ENCODE measurements around the gene NCKAP1.
"Not testable (repeated sequence)": the region's sequence is repeated elsewhere in the genome, so short reads cannot be mapped to it uniquely, and the experiment has no call there.

The NCKAP1 gene

DNA sequence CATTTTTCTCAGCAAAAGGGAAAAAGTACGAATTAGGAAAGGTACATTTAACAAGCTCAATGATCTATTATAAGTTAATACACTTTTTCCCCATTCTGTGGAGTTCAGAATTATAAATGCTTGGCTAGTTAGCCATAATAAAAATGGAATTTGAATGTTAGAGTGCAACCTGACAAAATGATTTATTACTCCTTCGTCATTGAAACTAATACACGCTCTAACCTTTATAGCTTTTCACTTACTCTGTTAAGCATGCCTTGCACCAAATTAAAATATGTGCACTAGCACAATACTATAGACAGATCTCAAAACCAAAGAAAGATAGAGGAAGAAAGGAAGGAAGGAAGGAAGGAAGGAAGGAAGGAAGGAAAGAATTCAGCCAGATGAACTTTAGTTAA lies 125.7 kb downstream of the NCKAP1 start:
- no peak for DNase-seq (ENCODE audit: low read depth in 2 of 2)

DNA sequence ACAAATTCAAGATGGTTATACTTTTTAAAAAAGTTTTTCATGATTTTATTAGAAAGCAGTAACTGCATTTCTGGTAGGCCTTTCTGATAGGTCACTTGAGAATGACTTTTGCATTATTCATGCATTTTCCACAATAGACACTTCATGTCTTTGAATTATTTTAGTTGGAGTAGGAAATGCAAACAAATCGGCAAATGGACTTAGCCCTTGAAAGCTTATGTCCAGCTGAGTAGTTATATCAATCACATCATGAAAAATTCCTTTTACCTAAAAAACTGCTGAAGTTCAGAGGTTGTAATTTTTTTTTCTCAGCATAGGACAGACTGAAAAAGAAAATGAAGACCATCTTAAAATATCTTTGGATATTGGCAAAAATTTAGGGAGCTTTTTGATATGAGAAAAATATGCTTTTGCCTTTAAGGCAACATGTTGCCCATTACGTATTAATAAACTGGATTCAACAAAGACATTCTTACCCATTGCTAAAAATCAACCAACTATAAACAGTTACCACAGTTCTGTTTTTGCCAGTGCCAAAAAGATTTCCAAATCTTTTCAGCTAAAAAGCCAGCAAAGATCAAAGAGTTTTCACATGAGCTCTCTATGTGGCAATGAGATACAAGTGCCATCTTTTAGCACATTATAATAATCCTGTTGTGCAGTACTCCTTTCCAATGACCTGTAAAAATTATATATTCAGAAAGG lies 126.3 kb downstream of the NCKAP1 start:
- DNase-seq (ENCODE audit: low read depth in 2 of 2) = no peak

DNA sequence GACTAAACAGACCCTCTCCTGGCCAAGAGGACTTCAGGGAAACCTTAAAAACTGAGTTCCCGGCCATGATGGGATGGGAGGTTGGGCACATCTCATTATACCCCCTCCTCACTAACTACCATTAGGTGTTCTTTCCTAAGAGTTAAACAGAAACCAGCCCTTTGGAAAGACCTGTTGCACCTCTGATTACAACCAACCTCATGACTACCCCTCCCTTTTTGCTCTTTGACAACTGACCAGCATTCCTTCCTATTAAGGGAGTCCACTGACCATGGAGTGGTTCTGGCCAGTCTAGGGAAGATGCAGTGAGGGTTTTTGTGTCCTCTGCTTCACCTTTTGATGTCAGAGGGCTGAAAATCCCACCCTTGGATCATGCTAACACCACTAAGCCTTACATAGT lies 127.3 kb downstream of the NCKAP1 start:
- DNase-seq (ENCODE audit: low read depth in 2 of 2) = no peak

DNA sequence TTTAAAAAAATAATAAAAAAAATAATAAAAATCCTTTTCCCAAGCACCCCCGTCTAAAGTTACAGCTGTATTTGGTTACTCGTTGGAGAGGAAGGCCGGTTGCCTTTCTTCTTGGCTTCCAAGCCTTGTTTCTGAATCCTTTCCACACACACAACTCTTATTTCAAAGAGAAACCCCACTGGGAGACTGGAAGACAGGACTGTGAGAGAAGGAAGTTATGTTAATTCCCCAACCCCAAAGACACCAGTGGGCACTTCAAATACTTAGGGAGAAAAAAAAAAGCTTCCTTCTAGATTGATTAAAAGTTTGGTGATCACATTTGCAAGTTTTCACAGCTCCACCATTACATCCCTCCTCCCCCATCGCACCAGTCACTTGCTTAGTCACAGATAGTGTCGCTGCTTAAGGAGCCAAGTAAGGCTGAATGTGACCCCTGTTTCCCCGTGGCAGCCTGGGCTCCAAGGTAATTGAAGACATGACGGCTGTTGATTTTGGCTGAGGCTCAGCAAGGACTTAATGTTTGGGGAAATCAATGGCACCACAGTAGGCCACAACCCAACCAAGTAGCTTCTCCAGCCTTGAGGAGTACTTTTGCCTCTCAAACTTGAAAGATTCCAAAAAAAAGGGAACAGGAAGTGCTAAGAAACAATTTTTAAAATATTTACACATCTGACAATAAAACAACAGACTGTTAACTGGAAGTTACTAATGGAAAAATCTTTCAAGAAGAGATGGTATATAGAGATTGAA lies 131.0 kb downstream of the NCKAP1 start:
- no peak for DNase-seq (ENCODE audit: low read depth in 2 of 2)

DNA sequence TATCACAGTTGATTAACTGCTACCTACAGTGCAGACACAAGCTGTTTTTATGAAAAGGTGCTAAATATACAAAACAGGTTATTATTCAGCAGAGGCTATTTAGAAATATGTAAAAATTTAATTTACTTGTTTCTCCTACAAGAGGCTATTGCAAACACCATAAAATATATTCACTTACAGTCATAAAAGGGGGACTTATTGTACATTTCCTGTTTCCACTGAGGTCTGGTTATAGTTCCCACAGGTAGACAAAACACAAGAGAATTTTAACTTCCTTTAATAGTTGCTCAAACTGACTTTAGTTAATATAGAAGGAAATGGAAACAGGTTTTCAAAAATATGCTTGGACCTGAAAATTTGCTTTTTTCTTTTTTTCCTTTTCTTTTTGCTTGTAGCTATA lies 131.8 kb downstream of the NCKAP1 start:
- DNase-seq (ENCODE audit: low read depth in 2 of 2) = no peak

DNA sequence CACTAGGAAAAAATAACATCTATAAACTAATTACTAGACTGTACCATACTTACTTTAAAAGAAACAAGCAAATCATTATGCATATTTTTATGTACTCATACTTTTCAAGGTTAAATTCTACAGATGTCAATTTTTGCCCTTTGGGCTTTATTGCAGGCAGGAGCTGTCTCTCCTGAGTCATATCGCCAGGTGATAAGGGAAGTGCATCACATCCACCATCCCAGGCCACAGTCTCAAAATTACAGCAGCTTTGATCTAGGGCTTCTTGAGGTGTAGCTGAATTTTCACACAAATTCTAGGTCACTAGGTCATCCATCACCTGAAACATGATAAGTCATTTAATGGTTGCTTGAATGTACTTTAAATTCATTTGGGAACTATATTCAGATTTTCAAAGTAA lies 133.4 kb downstream of the NCKAP1 start:
- no peak for DNase-seq (ENCODE audit: low read depth in 2 of 2)

DNA sequence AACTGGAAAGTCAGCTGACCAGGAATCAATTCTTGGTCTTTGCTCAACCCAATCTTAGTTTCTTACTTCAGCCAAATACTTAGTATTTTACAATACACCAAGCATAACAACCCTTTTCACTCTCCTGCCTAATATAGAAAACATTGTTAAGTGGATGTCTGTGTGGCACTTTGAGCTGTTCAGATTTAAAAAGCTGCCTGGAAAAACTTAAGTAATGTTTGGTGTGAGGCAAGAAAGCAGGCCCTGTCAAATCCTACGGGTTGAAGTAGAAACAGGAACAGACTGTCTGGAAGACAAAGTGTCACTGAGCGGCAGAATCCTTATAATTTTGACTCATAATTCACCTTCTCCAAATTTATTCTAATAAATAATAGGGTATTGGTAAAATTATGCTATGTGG lies 134.7 kb downstream of the NCKAP1 start:
- no peak for DNase-seq (ENCODE audit: low read depth in 2 of 2)

DNA sequence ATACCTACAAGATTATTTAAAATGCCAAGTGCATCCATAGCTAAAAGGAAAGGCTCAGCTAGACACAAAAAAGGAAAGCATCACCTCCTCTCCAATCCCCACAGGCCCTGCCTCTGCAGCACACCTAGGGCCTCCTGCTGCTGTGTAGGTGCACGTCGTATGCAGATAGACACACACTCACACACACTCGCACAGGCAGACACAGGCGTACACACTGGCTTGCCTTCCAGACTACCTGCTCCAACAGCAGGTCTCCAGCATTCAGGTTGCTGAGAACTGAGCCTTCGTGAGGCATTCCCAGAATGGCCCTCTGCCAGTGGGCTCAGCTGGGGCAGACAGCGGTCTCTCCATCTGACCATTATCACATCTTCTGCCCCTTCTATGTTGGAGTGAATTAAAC lies 136.5 kb downstream of the NCKAP1 start:
- no peak for DNase-seq (ENCODE audit: low read depth in 2 of 2)

DNA sequence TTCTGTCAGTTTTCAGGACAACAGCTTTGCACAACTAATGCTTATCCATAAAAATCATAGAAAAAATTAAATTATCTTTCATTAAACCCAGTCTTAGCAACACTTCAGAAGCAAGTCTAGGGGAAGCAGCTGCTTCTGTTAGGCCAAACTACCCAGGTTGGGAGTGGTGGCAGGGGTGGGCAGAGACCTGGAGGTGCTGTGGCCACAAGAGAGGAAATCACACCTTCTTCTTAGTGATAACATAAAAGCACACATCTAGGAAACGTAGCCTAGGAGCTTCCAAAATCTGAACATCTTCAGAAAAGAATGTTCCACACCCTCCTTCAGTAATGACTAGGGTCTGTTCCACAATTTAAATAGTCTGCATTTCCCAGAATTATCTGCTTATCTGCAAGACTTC lies 139.5 kb downstream of the NCKAP1 start:
- DNase-seq (ENCODE audit: low read depth in 2 of 2) = no peak

DNA sequence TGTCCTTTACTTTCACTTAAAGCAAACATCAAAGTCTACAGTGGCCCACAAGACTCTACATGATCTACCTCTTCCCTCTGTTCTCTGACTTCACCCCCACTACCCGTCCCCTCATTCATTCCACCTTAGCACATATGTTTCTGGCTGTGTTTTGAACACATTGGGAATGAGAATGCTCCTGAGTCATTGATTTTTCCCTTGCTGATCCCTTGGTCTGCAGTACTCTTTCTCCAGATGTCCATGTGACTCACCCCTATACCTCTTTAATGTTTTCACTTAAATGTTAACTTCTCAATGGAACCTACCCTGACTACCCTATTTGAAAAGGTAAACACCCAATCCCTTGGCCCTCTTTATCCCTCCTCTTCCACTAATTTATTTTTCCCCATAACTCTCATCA lies 141.1 kb downstream of the NCKAP1 start:
- DNase-seq (ENCODE audit: low read depth in 2 of 2) = no peak

DNA sequence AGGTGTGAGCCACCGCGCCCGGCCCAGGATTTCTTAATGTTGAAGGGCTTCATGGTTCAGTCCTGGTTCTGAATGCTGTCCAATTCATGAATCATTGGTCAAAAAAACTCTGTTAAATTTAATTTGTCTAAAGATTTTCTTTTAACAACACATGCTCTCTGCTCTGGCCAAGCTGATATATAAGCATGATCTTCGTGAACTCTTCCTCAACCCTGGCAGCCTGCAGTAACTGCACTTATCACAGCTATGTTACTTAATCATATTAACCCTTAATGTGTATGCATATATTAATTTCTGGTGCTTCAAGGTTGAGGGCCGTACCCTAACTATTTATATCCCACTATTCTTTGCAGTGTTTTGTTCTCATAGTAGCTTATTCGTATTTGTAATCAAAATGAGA lies 142.5 kb downstream of the NCKAP1 start:
- DNase-seq (ENCODE audit: low read depth in 2 of 2) = no peak

DNA sequence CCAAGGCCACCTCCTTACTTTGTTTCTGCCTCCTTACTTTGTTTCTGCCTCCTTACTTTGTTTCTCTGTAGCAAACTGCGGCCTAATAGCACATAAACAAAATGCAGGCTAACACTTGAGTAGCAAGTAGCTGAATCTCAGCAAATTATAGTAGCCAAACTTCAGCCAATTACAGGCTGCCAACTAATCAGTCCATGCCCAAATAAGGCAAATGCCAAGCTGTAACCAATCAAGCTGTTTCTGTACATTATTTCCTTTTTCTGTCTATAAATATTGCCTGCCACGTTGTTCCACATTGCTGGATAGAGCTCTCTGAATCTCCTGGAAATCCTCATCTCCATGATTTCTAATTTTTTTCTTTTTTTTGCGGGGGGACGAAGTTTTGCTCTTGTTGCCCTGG lies 143.1 kb downstream of the NCKAP1 start:
- no peak for DNase-seq (ENCODE audit: low read depth in 2 of 2)

DNA sequence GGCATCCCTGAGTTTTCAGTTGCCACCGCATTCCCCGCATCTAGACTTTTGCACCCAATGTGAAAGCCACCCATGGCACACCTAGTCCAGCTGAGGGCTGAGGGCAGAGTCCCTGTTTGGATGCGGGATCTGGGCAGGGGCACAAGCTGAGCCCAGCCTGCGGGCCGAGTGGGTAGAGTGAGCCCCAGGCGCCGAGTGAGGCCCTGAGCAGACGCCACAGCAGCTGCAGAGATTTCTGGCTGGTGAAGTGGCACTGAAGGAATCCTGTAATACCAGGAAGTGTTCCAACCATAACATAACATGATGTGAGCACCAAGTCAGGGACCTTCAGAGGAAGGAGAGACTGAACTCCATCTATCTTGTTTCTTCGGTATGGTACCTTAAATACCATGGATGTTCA lies 144.1 kb downstream of the NCKAP1 start:
- no peak for DNase-seq (ENCODE audit: low read depth in 2 of 2)

DNA sequence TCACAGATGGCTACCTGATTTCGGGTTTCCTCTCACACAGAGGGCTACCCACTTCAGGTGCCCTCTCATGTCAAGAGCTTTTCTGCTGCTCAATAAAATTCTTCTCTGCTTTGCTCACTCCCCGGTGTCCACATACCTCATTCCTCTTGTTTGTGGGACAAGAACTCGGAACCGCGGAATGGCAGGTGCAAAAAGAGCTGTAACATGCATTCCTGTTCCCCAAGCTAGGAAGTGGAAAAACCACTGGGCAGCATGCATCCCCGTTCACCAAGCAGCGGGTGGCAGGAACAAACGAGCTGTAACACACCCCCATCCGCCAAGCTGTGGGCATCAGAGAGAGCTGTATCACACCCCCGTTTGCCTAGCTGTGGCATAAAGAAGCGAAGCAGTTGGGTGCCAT lies 144.6 kb downstream of the NCKAP1 start:
- DNase-seq (ENCODE audit: low read depth in 2 of 2) = no peak

DNA sequence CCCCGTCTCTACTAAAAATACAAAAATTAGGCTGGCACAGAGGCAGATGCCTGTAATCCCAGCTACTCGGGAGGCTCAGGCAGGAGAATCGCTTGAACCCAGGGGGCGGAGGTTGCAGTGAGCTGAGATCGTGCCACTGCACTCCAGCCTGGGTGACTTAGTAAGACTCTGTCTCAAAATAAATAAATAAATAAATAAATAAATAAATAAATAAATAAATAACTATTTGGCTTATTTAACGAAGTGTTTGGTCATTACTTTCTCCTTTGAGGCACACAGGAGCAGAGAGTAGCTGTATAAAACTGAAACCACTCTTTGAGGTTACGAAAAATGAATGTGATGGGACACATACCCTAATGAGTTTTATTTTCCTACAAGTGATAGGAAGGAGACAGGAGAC lies 145.2 kb downstream of the NCKAP1 start:
- DNase-seq (ENCODE audit: low read depth in 2 of 2) = not testable (repeated sequence)

DNA sequence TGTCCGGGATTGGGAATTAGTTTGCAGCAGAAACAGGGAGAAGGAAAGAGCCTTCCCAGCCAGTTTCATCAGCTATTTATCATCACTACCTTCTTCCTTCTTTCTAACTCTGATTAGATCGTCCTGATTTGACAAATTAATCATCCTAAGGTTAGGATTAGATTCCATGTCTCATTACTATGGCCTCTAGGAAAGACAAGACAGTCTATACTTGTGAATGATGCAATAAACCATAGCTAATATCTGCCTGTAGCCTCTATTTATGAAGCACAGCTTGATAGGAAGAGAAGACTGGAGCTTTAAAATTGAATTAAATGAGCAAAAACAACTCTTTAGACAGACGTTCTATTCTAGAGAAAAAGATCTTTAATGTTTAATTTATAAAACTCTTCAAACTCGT lies 146.6 kb downstream of the NCKAP1 start:
- DNase-seq (ENCODE audit: low read depth in 2 of 2) = no peak

DNA sequence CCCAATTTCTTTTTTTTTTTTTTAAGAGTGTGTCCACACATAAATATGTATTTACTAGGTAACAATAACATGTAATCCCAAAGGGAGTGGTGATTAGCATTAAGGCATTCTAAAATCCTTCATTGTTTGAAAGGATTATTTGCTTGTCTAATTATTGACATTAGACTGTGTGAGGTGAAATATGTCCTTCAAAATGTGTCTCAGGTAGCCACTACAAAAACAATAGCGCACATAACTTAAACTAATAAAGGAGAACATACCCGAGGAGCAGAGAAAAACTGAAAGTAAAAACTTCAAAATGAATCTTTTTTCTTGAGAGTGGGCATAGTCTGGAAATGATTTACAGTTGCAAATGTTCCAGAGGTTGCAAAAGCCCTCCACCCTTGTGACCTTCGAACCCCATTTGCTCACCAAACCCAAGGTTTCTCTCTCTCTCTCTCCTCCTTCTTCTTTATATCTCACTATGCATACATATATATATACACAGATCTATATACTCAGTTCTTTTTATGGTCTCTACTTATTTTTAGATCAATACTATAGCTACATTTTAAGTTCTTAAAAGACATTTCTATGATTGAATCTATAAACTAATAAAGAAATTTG lies 147.4 kb downstream of the NCKAP1 start:
- DNase-seq (ENCODE audit: low read depth in 2 of 2) = no peak

DNA sequence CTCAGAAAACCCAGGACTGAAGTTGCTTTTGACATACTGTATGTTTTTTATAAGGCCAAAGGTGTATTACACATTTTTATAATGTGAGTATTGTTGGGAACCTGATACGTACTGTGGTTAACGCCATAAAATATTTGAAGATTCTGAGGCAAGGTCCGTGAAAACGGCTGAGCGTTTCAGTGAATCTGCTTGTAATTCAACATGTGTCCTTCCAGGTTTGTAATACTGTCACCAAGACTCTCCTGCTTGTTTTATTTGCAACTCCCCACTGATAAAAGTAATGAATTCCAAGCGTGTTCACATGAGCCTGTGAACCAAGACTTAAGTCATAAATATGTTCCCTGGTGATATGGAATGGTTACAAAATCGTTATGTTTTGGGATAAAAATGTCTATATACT lies 148.0 kb downstream of the NCKAP1 start:
- no peak for DNase-seq (ENCODE audit: low read depth in 2 of 2)

DNA sequence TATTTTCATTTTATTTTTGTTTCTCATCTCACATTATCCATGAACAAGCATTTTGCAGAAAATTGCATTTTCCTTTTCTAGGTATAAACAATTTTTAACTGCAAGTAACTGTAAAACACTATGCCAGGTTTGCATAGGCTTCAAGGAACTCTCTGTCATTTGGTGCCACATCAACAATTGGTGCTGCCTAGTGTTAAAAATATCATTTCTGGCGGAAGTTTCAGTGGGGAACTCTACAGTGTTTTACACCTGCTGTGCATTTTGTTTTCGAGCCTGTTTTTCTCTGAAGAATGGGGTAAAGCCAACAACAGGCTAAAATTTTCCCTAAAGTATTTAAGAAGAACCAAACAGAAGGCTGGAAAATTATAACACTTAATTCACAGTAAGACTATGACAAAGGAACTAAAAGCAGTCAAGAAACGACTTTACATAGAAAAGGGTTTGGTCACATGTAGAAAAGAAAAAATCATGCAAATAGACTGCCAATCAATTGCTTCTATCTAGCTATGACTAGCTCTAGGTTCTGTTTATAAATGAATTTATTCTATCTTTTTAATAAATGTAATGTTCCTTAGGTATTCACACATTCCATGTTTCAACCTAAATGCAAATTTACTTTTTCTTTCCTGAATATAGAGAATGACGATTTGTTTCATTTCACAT lies 150.4 kb downstream of the NCKAP1 start:
- no peak for DNase-seq (ENCODE audit: low read depth in 2 of 2)

DNA sequence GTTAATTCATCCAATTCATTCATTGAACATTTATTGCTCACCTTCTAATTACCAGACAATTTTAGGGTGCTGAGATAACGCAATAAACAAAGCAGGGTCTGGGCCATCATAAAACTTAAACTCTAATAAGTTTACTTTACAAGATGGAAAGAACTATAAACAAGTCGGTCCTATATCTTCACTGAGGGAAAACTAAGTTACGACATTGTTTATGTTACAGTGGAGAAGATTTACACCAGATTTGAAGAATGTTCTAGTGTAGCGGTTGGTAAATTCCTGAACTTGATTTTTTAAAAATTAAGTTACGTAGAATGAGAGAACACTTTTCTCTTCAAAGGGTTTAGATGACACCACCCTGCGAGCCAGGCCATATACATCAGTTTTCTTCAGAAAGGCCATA lies 151.2 kb downstream of the NCKAP1 start:
- no peak for DNase-seq (ENCODE audit: low read depth in 2 of 2)

DNA sequence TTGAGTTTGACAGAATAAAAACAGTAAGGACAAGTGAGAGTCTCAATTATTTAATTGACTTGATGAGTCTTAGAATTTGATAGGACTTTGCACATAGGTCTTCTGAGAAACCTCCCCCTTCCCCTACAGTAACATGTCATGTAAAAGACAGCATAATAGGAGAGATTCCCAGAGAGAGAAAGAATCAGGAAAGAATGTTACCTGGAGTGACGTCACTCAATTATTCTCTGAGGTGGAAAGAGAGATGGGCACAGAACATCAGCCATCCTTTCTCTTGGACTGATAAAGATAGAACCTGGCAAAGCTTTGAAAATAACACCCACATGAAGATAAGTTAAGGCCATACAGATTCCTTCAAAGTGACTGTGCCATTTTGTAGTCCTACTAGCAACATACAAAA lies 152.5 kb downstream of the NCKAP1 start:
- DNase-seq (ENCODE audit: low read depth in 2 of 2) = no peak

DNA sequence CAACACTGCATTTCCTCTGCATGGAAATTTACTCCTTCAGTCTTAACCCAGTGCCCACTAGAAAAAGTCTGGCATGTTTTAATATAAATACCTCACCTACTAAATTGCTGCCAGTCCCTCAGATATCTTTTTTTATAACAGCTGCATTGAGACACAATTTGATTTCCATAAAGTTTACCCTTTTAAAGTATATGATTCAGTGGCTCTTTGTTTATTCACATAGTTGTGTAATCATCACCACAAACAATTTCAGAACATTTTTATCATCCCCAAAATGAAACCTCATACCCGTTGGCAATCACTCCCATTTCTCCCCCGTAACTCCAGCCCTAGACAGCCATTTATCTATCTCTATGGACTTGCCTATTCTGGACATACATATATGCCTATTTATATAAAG lies 154.8 kb downstream of the NCKAP1 start:
- no peak for DNase-seq (ENCODE audit: low read depth in 2 of 2)

DNA sequence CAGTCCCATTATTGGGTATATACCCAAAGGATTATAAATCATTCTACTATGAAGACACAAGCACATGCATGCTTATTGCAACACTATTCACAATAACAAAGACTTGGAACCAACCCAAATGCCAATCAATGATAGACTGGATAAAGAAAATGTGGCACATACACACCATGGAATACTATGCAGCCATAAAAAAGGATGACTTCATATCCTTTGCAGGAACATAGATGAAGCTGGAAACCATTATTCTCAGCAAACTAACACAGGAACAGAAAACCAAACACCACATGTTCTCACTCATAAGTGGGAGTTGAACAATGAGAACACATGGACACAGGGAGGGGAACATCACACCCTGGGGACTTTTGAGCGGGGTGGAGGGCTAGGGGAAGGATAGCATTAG lies 158.2 kb downstream of the NCKAP1 start:
- DNase-seq (ENCODE audit: low read depth in 2 of 2) = not testable (repeated sequence)
